GM19455 (cell line): ENCODE data around the gene LAMA1.

Experiments used
- ATAC-seq: cut with Tn5 transposase; IDR thresholded peaks from one replicate; pipeline ENCODE4 v1.9.1; 2021; ENCODE audit not compliant: unreplicated experiment

Gene LAMA1

DNA sequence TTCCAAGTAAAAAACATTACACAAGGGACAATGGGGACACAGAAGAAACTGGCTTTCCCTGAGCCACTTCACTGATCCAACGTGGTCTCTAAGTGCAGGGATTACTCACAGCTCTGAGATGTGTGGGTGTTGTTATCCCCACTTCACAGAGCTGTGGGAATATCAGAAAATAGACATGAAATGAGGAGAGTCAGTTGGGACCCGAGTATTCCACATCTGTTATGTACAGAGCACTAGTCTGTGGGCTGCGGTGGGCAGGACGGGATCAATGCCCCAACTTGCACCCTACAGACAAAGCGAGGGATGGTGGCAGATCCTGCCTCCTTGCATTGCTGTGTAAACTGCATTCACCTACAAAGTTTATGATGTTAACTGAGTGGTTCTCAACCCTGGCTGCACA, 11.7 kb downstream of the LAMA1 start:
- no peak for ATAC-seq

DNA sequence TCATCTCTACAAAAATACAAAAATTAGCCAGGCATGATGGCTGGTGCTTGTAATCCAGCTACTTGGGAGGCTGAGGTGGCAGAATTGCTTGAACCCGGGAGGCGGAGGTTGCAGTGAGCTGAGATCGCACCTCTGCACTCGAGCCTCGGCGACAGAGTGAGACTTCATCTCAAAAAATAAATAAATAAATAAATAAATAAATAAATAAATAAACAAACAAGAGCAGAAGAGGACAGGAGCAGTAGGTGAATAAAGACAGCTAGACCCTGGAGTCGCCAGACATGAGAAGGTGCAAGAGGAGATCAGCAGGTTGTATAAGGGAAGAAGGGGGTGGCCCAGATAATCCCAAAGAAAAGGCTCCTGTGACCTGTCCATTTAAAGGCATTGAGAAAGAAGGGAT, 12.3 kb downstream of the LAMA1 start:
- no peak for ATAC-seq

DNA sequence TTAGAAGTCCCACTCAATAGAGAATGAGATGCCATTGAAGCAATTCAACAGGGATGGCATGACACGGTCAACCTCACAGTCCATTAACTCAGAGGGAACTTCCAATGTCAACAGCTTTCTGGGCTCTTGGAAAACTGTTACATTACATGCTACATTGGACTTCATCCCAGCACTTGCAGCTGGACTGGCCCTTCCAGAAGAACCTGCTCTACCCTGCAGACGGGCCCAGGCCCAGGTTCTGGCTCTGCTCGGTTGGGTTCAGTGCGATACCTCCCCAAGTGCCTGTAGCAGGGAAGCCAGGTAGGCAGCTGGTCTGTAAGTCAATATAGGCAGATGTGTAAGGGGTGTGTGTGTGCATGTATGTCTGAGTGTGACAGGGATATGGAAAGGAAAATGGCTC, 12.9 kb downstream of the LAMA1 start:
- ATAC-seq, result no peak

DNA sequence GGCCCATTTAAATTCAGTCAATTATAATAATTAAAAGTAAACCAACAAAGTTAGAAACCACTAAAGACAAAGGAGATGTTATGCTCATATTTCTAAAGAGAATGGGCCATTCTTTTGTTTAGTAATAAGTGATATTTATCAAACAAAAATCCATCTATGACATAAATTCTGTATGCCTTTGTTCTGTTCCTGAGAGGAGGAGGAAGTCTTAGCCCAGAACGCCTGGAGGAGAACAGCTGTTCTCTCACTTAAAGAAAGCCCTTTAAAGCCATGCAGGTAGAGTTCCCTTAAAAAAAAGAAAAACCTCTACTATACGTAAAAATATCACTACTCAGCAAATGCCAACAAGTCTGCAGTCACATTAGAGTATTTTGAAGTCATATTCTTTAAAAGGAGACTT, 15.5 kb downstream of the LAMA1 start:
- no peak for ATAC-seq

DNA sequence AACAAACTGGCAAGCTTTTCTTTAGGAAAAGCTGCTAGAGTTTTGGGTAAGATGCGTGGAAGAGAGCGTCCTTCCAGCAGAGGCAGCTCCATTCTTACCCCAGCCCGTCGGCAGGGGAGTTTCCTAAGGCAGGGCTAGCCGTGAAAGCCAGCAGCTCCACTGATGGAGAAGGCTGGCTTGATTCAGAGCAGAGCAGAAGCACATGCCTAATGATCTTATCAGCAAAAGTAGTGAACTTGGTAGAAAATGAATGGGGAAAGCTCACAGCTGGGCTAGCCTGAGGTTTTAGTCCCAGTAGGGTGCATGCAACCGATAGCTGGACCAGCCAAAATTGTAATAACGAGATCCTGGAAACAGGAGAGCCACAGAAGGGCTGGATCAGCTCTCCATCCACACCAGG, 20.8 kb downstream of the LAMA1 start:
- no peak for ATAC-seq

DNA sequence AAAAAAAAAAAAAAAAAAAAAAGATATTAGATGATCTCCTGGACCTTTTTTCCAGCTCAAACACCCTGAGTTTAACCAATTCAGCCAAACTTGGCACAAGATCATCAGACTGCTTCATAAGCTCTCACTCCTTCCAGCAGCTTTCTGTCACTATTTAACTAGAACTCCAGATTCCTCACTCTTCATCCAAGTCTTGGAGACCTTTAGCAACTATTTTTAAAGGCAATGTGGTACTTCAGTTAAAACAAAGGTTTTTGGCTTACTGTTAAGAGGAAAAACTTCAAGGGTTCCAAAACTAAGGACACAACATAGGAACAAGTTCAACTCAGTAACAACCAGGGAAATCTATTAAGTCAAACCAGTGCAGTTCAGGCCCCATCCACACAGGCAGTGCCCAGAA, 23.2 kb downstream of the LAMA1 start:
- no peak for ATAC-seq

DNA sequence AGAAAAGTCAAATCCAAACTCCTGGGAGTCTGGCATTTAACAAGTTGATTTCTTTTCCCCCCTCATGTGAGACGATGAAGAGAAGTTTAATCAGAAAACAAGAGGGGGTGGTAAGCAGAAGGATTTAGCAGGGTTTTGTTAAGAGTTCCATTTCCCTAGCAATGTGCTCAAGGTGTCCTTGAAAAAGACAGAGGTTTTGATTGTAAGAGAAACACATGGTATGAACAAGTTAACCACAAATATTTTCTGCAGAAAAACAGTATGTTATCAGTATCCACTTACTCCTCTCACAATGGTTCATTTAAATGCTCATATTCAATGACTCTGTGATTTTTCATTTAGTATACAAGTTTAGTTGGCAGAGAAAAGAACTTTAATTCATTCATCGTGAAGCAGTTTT, 26.8 kb downstream of the LAMA1 start:
- ATAC-seq, result no peak

DNA sequence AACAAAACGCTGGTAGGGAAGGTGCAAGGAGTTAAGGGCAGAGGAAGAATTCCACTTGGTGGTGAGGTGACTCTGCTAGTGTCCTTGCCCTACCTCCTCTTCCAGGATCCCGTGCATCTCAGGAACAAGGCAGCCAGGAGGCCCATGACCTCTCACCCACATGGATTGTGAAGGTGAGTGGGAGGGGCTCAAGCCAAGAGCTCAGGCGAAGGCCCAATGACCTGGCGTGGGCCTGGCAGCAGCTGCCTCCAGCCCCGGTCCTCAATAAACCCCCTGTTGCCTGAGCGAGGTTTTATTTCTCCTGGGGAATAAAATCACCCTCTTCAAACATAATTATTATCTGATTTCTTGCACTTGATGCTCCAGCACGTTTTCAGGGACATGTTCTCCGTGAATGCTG, 28.2 kb downstream of the LAMA1 start:
- ATAC-seq, result no peak

DNA sequence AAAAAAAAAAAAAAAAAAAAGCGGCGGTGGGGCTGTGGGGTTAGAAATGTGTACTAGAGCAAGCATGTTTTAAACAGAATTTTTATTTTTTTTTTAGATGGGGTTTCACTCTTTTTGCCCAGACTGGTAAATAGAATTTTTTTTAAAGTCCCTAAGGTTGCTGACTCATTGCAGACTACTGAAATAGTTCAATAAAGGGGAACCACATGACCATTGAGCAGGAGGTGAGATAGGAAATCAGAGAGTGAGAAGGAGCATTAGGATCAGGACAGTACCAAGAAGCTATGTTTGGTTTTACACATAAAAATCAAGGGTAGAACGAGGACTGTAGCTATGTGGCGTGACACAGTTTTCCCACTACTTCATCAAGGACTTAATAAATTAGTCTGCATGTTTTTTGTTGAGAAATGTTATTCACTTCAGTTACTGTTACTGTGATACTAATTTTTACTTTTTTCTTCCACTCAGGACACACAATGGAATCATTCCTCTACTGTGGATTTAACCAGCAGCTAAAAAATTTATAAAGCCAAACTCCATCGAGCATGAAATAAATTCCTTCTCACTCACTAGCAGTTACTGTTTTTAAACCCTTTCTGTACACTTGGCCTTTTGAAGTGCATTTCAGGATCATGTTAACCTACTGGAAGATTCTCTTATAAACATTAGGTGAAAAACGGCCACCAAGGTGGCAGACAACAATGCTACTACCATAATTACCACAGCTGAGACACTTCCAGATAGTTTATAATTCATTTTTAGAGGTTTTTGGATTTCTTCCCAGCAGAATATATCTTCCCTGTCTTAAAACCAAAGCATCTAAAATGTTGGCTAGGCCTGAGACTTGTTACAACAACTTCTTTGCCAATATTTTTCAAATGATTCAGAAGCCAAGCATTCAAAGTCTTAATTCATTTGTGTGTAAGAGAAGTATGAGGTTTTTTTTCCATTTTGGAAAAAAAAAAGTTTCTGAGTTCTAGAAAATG, 33.2 kb downstream of the LAMA1 start:
- ATAC-seq, result no peak

DNA sequence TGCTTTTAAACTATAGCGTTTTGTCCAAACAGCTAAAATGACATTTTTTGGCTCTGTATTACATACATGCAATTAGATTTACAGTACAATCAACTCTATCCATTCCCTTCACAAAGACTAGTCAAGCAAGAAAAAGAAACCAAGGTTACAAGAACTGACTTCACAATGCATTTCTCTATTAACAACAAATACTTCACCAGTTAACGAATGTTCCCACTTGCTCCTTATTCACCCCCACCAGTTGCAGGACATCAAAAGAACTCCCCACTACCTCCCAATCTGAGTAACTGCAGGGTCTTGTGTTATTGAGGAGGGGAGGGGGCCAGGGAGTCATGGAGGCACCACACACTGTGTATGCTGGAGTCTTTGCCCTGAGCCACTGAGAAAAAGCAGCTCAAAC, 34.9 kb downstream of the LAMA1 start:
- ATAC-seq, result no peak

DNA sequence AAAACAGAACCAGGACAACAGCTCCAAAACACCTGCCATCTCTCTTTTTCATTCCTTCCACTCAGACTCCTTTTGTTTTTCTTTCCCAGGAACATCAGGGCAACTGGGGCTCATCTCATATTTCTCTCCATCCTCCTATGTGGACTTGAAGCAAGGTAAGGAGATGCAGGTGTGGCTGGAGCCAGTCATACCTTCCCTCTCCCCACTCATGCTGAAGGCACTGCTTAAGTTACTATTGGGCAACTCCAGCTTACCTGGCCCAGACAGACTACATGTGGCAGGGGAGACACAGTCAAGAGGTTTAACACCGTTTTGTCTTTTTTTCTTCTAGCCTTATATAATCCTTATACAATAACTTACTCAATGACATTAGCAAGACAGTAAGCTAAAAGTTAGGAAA, 38.4 kb downstream of the LAMA1 start:
- ATAC-seq, result no peak

DNA sequence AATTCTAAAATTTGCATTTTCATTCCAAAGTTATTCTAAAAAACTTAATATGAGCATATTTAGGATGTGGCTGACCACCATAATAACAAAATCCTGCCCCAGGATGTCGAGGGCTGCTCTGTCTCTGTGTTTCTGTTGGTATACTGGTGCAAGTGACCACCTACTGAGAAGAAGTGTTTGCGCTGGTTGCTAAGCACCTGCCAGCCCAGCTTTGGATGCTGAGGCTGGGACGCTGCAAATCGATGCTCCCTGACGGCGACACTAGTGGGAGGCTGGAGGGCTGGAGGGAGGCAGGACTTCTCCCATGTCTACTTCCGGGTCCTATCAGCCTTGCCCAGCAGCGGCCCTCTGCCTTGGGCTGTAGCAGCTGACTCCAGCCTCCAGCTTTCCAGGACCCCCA, 45.0 kb downstream of the LAMA1 start:
- ATAC-seq, result no peak

DNA sequence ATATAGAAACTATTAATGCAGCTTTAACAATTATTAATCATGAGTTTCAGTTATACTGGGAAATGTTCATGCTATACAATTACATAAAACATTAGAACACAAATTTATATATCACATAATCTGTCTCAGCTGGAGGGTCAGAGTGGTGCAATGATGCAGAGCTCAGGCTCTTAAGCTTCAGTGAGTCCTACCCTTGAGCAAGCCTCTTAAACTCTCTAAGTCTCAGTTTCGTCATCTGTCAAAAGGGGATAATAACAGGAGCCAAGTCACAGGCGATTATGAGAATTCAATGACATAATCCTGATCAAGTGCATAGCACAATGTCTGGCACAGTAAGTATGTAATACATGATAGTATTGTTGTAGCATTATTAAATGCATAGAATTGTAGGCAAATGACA, 46.0 kb downstream of the LAMA1 start:
- ATAC-seq, result no peak

DNA sequence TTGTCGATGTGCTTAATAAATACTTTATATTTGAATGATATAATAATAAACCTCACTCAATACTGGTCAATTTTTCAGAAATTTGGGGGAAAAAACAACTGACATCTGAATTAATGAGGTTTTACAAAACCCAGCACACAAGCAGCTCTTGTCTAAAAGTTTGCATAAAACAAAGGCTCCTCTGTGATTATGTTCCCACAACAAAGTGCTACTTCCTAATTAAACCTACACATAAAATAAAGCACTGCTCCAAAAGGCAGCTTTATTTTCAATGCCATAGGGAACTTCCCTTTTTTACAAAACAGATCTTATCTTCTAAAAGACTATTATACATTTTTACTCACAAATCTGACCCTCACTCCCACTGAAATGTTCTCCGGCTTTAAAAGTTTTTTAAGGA, 47.1 kb downstream of the LAMA1 start:
- ATAC-seq, result no peak

DNA sequence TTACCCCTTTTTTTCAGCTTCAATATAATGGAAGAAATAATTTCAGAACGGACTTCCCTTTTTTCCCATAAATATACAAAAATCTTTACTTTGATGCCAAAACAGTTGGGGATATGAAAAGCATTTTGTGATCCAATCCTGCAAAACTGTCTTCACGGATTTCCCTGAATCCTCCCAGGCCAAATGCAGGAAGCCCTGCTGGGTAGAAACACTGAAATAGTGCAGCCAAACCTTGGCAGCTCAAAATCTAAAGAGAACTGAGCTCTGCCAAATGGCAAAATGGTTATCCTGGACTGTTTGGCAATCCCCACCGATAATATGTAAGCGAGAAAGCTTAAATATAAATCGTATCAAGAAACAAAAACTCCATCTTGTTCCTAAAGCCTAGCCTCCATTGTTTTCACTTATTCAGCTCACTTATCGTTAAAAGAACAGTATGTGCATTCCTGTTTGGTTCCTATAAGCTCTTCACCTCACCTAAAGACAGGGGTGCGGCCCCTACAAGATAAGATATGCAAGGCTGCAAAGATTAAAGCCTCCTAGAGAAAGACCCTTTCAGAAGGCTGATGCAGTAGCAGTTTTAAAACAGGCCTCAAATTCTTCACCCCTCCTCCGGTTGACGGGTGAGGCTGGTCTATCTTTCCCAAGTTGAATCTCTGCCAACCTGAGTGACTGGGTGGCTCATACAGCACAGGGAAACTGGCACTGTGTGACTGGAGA, 48.6 kb downstream of the LAMA1 start:
- ATAC-seq, result no peak

DNA sequence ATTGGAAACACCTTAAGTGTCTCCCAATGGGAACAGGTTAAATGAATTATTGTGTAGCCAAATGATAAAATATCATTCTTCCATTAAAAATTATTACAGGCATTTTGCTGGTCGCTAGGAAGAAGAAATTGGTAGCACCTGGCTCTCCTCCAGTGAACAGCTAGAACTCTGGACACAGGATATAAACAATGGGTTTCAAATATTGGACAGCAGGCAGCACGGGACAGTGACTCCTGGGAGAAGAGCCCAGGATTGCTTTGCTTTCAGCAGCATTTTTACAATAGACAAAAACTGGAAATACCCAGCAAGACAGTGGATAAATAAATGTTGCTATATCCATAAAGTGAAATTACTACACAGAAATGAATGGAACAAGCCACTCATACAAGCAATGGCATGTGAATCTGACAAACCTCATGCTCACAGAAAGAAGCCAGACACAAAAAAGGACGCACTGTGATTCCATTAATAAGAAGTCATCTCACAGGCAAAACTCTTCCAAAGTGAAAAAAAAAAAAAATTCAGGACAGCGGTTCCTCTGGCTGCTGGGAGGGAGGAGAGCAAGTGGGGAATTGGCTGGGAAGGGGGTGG, 50.5 kb downstream of the LAMA1 start:
- no peak for ATAC-seq

DNA sequence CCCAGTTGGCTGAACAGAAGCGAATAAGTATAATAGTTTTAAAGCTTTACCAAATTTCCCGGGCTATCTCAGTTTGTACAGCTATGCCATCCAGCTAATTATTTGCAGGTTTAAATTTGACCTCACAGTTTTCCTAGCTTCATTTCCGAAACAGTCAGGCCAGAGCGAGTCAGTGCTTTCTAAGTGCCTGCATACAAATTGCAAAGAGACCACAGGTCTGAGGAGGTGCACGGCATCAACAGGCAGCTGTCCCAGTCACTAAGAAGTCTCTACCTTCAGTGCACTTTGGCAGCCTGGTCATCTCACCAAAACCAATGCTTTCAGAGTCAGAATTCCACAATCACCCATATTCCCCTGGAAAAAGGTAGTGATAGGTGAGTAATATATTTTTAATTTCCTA, 51.9 kb downstream of the LAMA1 start:
- no peak for ATAC-seq

DNA sequence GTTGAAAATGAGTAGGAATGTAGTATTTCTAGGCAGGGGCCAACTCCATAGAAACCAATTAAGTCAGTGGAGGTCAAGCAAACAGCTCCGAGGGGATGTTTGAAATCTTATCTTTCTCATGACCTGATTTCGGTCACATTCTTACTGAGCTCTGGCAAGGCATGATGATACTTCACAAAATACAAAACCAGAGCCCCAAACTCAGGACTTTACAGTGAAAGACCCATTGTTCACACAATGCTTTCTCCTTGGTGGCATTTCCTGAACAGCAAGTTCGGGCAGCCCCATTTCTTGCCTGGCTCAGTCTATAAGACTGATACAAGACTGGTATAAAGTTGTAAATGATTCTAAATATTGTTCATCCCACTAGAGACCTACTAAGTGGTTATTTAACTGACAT, 53.3 kb downstream of the LAMA1 start:
- no peak for ATAC-seq

DNA sequence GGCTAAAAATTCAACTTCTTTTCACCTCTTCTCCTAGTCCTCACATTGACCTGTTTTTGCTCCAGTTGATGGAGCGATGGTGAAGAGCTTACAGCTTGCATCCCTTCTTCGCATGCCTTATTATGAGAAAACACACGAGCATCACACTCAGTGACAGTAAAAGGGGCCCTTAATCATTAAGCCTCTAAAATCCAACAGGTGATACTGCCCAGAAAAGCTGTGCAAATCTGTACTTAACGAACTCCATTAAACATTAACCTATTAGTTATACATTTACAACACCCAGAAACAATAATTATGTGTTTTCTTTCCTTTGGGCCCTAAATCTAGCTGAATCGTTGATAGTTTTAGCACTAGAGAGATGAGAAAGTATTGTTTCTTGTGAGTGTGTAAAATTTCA, 54.8 kb downstream of the LAMA1 start:
- ATAC-seq, result no peak

DNA sequence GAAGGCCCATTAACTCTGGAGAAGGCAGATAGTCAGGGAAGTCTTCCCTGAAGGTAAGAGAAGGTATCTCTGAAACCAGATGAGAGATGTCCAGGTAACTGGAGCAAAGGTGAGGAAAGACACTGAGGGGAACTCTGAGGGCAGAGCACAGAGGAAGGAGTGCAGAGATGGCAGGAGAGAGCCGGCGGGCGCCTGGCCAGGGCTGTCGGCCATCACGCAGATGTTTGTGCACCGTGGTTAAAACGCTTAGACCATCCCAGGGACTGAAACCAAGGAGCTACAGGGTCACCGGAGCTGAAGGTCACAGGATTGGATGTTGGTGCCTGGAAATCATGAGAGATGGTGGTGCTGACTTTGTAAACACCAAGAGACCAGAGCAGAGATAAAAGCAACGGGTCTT, 55.4 kb downstream of the LAMA1 start:
- ATAC-seq, result no peak

DNA sequence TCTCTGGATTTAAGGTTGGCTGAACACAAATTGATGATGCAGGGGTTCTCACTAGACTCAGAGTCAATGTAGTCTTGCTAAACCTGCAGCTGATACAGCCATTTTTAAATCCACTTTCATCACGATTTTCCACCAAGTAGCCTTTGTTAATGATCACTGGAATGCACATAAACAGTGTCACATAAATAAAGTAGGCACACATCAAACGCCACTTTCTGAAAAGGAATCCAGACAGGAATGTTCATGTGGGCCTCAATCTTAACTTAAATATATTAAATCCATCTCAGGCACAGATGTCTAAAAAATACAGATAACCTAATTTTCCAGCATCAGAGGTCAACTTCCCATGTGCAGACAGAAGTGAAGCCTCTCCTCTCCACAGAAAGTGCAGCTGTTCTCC, 58.3 kb downstream of the LAMA1 start:
- ATAC-seq, result no peak

DNA sequence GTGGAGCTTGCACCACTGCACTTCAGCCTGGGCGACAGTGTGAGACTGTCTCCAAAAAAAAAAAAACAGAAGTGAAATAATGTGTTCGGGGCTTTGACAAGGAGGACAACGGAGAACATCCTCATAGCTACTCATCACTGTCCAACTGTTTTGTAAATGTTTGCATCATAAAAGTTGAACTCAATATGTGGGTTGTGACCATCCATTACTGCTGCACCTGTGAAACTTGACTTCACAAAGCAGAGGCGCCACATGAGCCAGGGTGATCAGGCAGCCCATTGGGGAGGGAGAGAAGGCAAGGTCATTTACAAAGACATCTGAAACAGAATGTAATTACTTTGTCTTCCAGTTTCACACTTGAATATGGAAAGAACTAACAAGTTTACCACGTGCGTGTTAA, 61.6 kb downstream of the LAMA1 start:
- no peak for ATAC-seq
